ENCODE results near the gene NKAIN2. TPM values are rescaled to one million over a fixed set of nuclear protein-coding genes. Genes with fewer than 3 reads are reported as not detected.

NKAIN2 gene
- total RNA-seq, 1 experiment from 2014 or later: not detected

DNA sequence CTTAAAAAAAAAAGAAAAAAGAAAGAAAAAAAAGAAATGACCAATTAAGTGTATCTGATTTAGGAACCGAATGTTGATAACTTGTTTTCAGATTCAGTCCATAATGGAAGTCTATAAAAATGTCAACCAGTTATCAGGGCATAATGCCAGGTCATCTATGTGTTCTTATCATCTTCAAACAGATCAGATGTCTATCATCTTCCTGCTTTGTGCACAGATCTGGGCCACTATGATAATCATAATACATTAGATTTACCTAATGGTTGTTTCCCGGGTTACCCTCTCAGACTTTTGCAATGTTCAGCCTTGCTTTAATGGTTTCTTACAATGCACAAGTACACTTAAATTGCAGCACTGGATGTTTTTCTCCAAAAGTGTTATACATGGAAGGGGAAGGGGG lies 100.6 kb downstream of the NKAIN2 start:
- Histone ChIP-seq H3K4me3 (replicated peaks in 1 of 2; ENCODE audit: low read depth in 1 of 2, low read length in 2 of 2) (no peak overlapping the region), H3K27ac (ENCODE audit: low read depth, low read length) (no peak overlapping the region), H3K4me1 (ENCODE audit: control insufficient read depth in 1 of 2, insufficient read depth in 2 of 2, low read length in 2 of 2) (no peaks in the 10 kb centered on the region), H3K9ac (ENCODE audit: low read length) (no peak overlapping the region), H3K9me3 (ENCODE audit: control insufficient read depth in 1 of 2, insufficient read depth in 1 of 2, low read depth in 1 of 2, low read length in 2 of 2) (no peaks in the 10 kb centered on the region), H3K79me2 (ENCODE audit: insufficient read depth, low read length) (no peaks in the 10 kb centered on the region), H2AFZ (ENCODE audit: low read depth, low read length, poor library complexity, severe bottlenecking) (no peak overlapping the region), H3K36me3 (ENCODE audit: control insufficient read depth in 1 of 2, insufficient read depth in 2 of 2, low read length in 2 of 2) (no peaks in the 10 kb centered on the region), H3K27me3 (ENCODE audit: insufficient read depth, low read length) (peaks cover 10% of the 10 kb centered on the region), H3K4me2 (ENCODE audit: low read length) (no peak overlapping the region), H3K9me2 (ENCODE audit: insufficient read depth) (no peaks in the 10 kb centered on the region), H4K20me1 (ENCODE audit: insufficient read depth) (no peaks in the 10 kb centered on the region; the same call in 1 of the 2 replicates)
- ChIA-PET POLR2A (no interaction called here), CTCF (no interaction called here), RAD21 (ENCODE audit: low non-redundant PET in 1 of 2, low total read pairs in 2 of 2, uncharacterized antibody in 2 of 2, unreplicated experiment in 2 of 2) (no interaction called here)
- intact Hi-C loops (cut with micrococcal nuclease): no loop called here
- DNase-seq (ENCODE audit: low read depth, low spot score) (no peak), ATAC-seq (no peak)
- BruUV-seq (replicated peaks): no TSS peak
- TF ChIP-seq, protein P1, sequence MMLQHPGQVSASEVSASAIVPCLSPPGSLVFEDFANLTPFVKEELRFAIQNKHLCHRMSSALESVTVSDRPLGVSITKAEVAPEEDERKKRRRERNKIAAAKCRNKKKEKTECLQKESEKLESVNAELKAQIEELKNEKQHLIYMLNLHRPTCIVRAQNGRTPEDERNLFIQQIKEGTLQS (IDR thresholded peaks at IDR 0.05): no peak
- TF ChIP-seq SP1 (IDR thresholded peaks at IDR 0.05; ENCODE audit: low read depth): no peak
- no peak for TF ChIP-seq POLR2AphosphoS5 (IDR thresholded peaks at IDR 0.05; ENCODE audit: low read depth, low read length)
- TF ChIP-seq, protein P2, sequence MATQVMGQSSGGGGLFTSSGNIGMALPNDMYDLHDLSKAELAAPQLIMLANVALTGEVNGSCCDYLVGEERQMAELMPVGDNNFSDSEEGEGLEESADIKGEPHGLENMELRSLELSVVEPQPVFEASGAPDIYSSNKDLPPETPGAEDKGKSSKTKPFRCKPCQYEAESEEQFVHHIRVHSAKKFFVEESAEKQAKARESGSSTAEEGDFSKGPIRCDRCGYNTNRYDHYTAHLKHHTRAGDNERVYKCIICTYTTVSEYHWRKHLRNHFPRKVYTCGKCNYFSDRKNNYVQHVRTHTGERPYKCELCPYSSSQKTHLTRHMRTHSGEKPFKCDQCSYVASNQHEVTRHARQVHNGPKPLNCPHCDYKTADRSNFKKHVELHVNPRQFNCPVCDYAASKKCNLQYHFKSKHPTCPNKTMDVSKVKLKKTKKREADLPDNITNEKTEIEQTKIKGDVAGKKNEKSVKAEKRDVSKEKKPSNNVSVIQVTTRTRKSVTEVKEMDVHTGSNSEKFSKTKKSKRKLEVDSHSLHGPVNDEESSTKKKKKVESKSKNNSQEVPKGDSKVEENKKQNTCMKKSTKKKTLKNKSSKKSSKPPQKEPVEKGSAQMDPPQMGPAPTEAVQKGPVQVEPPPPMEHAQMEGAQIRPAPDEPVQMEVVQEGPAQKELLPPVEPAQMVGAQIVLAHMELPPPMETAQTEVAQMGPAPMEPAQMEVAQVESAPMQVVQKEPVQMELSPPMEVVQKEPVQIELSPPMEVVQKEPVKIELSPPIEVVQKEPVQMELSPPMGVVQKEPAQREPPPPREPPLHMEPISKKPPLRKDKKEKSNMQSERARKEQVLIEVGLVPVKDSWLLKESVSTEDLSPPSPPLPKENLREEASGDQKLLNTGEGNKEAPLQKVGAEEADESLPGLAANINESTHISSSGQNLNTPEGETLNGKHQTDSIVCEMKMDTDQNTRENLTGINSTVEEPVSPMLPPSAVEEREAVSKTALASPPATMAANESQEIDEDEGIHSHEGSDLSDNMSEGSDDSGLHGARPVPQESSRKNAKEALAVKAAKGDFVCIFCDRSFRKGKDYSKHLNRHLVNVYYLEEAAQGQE (IDR thresholded peaks at IDR 0.05; ENCODE audit: low read depth): no peak
- TF ChIP-seq ELF1 (IDR thresholded peaks at IDR 0.05; ENCODE audit: borderline replicate concordance, low read depth): no peak
- TF ChIP-seq CEBPB (IDR thresholded peaks at IDR 0.05; ENCODE audit: low read depth): no peak
- TF ChIP-seq EZH2 (IDR thresholded peaks at IDR 0.05): no peak

DNA sequence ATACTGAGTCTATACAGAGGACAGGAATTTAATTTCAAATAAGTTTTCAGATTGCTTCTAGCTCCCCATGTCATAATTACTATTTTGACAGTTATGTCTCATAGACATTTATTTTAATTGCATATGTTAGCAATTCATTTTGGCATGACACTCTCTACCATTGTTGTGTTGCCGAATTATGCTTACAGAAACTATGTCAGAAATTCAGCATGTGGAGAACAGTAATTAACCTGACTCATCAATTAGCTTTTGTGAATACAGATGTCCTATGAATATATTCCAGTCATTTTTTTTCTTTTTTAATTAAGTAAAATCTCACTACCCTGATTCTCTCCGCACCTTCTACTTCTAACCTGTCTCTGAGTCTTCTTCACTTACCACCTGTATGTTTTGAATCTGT lies 105.1 kb downstream of the NKAIN2 start:
- no peak overlapping the region for H3K9ac ChIP-seq (ENCODE audit: low read length)
- ChIA-PET RAD21 (ENCODE audit: low non-redundant PET in 1 of 2, low total read pairs in 2 of 2, uncharacterized antibody in 2 of 2, unreplicated experiment in 2 of 2) (no interaction called here), POLR2A (no interaction called here), CTCF (no interaction called here)
- ATAC-seq: no peak
- no peaks in the 10 kb centered on the region for H3K4me1 ChIP-seq (ENCODE audit: control insufficient read depth in 1 of 2, insufficient read depth in 2 of 2, low read length in 2 of 2)
- H2AFZ ChIP-seq (ENCODE audit: low read depth, low read length, poor library complexity, severe bottlenecking): no peak overlapping the region
- H3K4me2 ChIP-seq (ENCODE audit: low read length): no peak overlapping the region
- H3K27me3 ChIP-seq (ENCODE audit: insufficient read depth, low read length): peaks cover 16% of the 10 kb centered on the region
- no peaks in the 10 kb centered on the region for H3K9me3 ChIP-seq (ENCODE audit: control insufficient read depth in 1 of 2, insufficient read depth in 1 of 2, low read depth in 1 of 2, low read length in 2 of 2)
- no peaks in the 10 kb centered on the region for H3K9me2 ChIP-seq (ENCODE audit: insufficient read depth)
- H3K36me3 ChIP-seq (ENCODE audit: control insufficient read depth in 1 of 2, insufficient read depth in 2 of 2, low read length in 2 of 2): no peaks in the 10 kb centered on the region
- H4K20me1 ChIP-seq (ENCODE audit: insufficient read depth): no peaks in the 10 kb centered on the region; the same call in 1 of the 2 replicates
- H3K27ac ChIP-seq (ENCODE audit: low read depth, low read length): no peak overlapping the region
- no peak for DNase-seq (ENCODE audit: low read depth, low spot score)
- intact Hi-C loops (cut with micrococcal nuclease): no loop called here
- no TSS peak for BruUV-seq (replicated peaks)
- H3K4me3 ChIP-seq (replicated peaks in 1 of 2; ENCODE audit: low read depth in 1 of 2, low read length in 2 of 2): no peak overlapping the region
- H3K79me2 ChIP-seq (ENCODE audit: insufficient read depth, low read length): no peaks in the 10 kb centered on the region
- TF ChIP-seq, protein P2 (IDR thresholded peaks at IDR 0.05; ENCODE audit: low read depth): no peak
- TF ChIP-seq TCF7L2 (IDR thresholded peaks at IDR 0.05; ENCODE audit: borderline replicate concordance, extremely low read depth, insufficient read depth, insufficient read length) (no peak), ZFX (IDR thresholded peaks at IDR 0.05) (no peak)
- TF ChIP-seq, protein P3, sequence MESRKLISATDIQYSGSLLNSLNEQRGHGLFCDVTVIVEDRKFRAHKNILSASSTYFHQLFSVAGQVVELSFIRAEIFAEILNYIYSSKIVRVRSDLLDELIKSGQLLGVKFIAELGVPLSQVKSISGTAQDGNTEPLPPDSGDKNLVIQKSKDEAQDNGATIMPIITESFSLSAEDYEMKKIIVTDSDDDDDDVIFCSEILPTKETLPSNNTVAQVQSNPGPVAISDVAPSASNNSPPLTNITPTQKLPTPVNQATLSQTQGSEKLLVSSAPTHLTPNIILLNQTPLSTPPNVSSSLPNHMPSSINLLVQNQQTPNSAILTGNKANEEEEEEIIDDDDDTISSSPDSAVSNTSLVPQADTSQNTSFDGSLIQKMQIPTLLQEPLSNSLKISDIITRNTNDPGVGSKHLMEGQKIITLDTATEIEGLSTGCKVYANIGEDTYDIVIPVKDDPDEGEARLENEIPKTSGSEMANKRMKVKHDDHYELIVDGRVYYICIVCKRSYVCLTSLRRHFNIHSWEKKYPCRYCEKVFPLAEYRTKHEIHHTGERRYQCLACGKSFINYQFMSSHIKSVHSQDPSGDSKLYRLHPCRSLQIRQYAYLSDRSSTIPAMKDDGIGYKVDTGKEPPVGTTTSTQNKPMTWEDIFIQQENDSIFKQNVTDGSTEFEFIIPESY (IDR thresholded peaks at IDR 0.05; ENCODE audit: extremely low read depth, insufficient replicate concordance, low read length): no peak
